ENCODE measurements around the gene FAM72C.
A peak's percentile ranks its signal among the peaks of the same experiment; 100 is the strongest.
"Not testable (repeated sequence)": the region's sequence is repeated elsewhere in the genome, so short reads cannot be mapped to it uniquely, and the experiment has no call there.

FAM72C gene

DNA sequence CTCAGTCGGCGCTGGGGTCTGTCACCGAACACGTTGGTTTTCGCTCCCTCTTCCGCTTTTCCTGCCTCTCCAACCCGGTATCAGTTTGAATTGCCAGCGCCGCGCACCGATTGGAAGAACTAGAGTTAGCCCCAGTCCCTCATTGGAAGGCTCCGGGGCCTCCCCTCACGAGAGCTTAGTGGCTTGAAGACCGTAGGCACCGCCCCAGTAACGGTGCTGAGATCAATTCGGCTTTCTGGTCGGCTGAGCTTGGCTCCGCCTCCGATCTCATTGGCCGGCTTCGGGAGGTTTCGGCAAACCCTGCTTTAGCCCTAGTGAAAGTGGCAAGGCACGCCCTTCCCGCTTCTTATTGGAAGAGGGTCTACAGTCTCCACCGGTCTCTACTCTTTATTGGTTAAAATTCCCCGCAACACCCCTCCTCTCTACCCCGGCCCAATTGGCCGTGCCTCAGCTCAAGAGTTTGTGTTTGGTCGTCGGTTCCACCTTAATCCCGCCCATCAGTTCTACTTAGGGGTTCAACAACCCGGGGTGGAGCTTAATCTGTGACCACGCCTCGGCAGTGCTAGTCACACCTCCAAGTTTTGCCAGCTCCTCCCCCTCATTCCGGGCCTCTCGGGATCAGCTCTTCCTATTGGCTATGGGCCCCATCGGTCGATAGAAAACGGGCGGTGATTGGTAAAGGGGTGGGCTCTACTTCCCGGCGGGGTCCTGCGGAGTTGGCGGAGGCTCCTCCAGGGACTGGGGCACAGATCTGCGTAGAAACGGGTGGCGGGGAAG is at the start of gene FAM72C:
FAM72C (minus strand) TSS at position 63 of the 777 bp plus-strand sequence. CDS start 845 bp downstream, outside the sequence.
- not testable (repeated sequence) for DNase-seq

DNA sequence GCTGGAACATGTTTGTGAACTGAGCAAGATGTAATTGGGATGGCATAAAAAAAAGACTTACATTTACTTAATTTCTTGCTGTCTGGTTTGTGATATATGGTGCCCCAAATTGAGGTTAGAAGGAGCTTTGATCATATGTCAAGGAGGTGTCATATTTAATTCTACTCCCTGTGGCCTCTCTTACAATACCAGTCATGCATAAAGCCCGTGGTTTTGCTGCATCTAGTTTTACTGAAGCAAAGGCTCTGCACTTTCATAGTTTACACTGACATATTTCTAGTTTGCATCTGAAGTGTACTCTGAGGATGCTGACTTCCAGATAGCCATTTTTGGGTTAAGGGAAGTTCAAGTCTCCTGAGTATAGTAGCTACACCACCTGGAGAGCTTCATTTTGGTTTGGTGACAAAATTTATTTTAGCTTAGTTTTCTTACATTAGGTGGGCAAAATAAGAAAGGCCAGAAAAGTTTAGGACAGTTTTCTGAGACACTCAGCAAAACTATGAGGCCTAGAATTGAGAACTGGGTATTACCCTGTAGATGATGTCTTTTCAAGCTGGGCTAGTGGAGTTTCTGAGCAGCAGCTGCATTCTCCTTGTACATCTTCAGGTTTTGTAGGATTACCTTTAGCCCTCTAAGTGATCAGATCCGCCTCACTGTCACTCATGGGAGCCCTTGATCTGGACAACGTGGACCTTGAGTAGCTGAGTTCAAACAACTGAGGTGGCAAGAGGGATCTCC is 48.4 kb upstream of the FAM72C start:
- DNase-seq, result not testable (repeated sequence)

DNA sequence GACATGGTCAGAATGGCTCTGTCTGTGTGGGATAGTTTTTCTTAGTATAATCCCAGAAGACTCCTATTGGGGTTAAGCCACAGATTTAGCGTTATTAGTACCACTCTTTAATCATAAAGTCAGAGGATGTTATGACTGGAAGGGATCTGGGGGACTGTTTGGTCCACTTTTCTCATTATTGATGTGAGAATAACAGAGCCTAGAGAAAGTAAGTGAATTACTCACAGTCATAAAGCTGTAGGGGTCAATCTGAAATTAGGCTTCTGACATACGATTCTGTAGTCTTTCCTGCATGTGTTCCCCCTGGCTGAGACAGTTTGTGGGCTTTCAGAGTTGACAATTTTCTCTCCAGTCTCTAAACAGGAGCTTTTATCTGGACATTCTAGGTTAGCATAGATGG is 47.3 kb upstream of the FAM72C start:
- not testable (repeated sequence) for DNase-seq

DNA sequence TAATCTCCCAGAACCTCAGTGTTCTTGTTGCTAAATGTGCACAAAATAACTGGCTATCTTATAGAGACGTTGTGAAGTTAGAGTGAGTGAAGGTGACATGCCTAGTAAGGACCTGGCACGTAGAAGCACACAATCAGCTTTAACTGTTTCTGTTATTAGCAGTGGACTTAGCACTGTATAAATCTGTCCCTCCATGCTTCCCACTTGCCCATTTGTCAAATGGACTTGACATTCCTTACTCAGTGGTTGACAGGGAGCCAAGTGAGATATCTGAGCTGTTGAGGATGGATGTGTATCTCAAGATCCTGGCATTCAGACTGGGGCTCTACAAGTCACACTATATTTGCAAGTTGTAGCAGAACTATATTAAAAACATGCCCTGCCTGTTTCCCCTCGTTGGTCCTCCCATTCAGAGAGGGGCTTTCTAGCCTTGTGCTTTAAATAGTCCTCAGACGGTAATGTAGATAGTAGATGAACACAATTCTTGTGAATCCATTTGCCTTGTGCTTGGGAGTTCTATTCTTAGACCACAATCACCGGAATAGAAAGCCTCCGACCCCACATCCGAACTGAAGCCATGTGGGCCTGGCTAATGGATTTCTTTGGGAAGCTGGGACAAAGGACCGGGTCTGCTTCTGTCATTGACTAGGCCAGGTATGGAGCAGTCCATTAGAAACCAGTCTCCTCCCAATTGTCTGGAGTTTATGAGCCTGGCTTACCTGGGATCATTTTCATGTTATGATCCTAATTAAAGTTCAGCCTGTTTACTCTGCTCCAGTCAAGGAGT is 43.6 kb upstream of the FAM72C start:
- DNase-seq, result not testable (repeated sequence)

DNA sequence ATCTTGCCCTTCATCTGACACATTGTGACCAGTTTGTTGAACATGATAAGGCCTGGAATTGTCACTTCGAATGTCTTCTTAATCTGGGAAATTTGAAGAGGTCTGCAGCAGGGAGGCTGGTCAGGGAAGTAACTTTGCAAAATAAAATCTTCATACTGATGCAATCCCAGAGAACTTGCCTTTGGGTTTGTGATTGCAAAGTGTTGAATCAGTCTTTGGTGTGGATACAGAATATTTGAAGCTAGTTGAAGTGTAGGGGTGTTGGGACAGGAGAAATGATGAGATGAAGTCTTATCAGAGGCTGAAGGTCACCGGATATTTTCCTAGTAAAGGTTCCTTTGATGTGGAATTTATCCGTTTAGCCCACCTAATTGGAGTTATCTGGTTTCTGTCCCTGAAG is 42.7 kb upstream of the FAM72C start:
- DNase-seq, result not testable (repeated sequence)

DNA sequence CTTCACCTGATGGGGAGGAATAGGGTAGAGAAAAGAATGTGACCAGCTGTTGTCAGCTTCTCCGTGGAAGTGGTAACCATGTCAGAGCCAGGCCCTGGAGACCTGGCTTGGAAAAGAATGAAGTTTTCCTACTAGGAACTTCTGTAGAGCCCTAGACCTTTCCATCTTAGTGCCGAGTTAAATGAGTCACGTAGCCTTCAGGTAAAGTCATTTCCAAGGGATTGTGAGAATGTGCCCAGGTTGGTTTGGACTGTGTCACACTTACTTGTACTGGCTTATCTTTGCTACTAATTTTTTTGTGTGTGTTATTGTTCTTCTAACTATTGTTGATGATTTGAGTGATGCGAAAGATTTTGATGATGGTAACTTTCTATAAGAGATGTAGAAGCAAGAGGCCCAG is 42.3 kb upstream of the FAM72C start:
- DNase-seq, result not testable (repeated sequence)

DNA sequence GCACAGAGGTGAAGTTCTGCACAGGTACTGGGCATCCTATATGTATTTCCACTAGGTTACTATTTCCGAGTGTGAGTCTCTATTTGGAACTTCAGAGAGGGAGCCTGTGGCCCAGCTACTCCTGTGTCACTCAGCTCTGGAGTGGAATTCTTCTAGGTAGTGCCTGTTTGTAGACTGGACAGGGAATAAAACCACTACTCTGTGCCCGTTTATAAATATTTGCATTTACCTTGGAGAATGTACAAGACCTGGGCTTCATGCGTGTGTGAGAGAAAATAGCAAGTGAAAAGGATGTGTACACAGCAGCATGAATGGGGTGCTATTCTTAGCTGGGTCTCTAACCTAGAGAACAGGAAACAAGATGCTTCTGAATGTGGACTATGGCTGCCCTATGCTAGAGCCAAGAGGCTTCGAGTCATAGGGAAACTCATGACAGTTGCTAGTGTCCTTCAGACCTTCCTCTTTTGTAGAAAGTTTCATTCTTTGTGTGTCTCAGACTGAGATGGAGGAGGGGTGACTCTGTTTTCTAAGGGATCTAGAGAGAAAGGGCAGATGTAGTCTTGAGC is 40.5 kb upstream of the FAM72C start:
- DNase-seq, result not testable (repeated sequence)

DNA sequence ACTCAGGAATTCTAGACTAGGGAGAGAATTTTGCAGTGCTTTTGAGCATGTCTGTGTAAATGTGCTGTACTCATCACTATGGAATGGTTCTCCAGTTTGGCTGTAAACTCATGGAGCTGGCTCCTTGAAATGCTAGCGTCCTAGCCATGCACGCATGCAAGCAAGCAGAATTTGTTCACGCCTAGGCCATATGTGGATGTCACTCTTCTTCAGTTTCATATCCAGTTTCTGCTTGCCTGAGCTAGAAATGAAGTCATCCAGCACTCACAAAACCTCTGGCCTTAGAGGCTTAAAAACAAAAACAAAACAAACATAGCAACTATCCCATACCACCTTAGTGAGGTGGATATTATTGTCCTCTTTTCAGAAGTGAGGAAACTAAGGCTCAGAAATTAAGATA is 37.6 kb upstream of the FAM72C start:
- DNase-seq, result not testable (repeated sequence)

DNA sequence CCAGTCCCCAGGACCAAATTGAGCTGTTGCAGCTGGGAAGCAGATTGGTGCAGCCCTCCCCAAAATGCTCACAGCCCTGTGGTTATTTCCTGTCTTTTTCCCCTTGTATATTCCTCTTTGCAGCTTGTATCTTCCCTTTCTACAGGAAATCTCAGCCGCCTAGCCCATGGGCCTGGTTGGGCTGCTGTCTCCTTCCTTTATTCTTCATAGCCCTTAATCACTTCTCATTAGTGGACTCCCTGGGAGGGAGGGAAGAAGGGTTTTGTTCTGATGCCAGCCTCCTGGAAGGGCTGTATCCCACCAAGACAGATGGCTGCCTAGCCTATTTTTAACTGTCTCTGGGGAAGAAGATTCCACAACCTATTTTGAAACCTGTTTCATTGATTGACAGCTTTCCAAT is 32.5 kb upstream of the FAM72C start:
- not testable (repeated sequence) for DNase-seq

DNA sequence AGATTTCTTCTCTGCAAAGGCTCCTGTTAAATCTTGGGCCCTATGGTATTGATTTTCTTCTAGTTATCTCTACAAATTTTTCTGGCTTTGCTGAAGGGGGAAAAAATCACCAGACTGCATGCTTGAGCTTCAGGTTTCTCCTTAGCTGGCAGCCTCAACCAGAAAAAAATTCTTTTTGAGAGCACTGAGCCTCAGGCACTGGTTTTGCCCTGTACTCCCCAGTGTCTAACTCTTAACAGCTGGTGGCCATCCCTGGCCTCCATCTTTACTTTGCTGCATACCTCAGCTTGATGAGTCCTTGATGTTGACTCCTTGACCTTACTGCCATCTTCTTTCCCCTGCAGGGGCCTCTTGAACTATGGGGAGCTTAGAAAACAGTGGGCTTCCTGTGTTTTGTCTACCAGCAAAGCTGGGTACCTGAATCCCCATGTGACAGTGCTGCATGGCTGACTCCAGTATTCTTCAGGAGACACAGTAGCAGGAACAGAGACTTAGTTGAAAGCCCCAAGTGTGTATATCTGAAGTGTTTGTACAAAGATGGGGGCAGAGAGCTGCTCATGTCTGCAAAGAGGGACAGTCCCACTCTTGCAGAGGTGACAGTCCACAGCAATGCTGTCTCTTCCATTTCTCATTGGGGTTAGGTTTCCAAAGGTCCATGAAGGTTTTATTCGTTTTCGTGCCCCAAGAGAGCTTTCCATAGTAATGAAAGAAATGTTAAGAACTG is 31.7 kb upstream of the FAM72C start:
- DNase-seq, result not testable (repeated sequence)

DNA sequence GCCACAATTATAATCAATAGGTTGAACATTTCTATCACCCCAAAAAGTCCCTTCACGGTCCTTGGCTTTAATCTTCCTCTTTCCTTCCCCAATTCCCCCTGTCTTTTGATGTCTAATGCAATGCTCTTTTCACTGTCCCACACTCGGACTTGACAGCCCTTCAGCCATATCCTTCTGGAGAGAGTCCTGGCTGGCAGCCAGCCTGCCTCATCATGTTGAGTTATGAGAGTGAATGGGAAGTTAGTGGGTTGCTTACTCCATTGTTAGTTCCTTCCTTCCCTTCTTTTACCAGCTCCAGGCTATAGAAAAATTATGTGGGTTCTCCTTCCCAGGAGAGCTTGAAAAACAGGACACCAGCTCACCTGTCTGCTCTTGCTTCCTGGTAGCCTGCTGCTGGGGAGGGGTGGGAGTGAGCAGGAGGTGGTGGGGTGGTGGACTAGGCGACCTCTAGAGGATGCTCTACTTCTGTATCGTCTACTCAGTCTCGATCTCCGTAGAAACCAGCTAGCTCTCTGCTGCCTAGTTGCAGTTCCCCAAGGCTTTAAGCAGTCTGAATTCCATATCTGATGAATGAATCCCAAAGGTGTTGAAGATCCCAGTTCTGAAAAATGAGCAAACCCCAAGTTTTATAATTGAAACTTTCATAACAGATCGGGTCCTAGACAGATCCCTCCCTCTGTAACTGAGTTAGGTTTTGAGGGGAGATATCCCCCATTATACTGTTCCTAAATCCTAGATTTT is 30.5 kb upstream of the FAM72C start:
- peak; percentile 2 for DNase-seq

DNA sequence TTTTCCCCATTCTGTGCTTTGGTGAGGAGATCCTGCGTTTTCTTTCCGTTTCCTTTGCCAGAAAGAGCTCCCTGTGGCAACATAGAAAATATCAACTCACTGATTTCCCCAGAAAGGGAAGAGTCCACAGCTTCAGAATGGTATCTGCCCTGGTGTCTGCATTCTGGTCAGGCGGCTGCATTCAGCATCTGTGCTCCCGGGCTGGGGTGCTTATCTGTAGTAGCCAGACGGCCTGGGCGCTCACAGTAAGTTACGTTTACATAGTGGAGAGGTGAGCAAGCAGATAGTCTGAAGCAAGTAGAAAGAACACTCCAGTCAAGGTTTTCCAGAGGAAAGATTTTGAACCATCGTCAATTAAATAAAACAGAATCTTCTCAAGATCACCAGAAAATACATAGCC is 29.3 kb upstream of the FAM72C start:
- DNase-seq, result not testable (repeated sequence)

DNA sequence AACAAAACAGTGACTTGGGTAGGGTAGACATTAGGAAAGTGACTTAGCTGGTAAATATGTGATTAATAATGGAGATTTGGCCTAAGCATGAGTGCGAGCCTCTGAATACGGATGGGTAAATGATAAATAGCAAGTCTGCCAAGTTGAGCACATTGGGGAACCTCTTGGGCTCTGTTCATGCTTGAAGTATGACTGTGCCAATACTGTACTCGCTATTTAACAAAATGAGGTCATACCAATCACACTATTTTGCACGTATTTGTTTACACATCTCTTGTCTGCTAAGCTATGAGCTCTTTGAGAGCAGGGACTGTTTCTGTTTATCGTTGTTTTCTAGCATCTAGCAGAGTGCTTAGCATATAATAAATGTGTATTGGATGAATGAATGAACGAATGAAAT is 24.2 kb upstream of the FAM72C start:
- DNase-seq, result not testable (repeated sequence)

DNA sequence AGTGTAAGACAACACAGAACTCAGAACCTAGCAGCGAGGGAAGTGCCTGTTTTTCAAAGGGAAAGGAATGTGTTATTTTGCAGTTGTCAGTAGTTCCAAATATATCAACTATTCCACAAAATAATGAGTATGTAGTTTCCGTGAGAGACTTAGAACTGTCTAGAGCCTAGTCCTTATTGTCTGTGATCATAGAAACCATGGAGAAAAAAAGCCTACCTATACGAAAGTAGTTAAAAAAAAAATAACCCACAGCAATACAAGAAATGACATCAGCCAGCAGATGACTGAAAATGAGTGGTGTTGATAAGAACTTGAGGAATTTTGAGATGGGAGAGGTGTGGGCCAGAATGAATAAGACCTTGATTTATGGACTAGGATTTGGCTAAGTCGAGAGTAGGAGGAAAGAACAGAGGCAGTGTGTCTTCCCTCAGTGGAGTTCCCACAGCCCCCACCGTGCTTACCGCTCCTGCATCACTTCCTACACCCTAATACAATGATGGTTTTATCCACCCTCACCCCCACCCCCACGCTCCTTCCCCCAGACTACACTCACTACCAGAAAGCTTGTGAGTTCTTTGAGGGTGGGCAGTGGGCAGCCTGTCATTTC is 21.6 kb upstream of the FAM72C start:
- DNase-seq, result not testable (repeated sequence)

DNA sequence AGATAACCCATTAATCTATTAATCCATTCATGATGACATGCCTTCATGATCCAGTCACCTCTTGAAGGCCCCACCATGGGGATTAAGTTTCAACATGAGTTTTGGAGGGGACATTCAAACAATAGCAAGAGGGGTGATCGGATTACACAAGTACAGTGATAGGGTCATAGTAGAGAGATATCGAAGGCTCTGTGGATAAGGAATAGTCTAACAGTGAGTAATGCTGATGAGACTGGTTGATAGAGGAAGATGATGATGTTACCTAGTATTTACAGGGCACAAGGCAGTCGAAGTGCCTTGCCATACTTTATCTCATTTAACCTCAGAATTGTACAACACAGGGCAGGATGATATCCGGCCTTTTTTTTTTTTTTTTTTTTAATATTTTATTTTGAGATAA is 18.9 kb upstream of the FAM72C start:
- not testable (repeated sequence) for DNase-seq

DNA sequence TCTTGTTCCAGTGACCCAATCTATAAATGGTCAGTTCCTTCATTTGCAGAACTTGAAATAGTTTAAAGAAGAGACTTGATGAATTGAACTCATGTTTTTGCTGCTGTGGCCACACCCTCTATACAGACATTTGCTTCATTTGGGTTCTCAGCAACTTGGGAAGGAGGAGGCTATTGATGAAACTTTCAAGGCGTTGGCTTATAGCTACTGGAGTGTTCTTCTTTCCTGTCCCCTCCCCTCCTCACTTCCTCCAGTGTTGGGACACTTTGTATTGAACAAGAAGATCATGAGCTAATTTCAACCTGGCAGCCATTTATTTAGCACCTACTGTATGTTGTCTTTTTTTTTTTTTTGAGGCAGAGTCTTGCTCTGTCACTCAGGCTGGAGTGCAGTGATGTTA is 17.9 kb upstream of the FAM72C start:
- DNase-seq, result not testable (repeated sequence)

DNA sequence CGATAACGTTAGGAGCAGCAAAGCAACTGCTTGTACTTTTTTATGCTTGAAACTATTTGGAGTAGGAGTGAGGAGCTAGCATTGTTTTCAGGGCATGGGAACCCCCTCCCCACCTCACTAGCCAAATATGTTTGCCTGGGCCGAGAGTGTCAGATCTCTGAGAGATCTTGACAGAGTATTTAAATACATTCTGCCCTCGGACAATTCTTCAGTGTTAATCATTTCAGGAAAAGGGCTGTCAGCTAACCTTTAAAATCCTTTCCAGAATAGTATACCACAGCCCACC is 17.6 kb upstream of the FAM72C start:
- DNase-seq, result not testable (repeated sequence)

DNA sequence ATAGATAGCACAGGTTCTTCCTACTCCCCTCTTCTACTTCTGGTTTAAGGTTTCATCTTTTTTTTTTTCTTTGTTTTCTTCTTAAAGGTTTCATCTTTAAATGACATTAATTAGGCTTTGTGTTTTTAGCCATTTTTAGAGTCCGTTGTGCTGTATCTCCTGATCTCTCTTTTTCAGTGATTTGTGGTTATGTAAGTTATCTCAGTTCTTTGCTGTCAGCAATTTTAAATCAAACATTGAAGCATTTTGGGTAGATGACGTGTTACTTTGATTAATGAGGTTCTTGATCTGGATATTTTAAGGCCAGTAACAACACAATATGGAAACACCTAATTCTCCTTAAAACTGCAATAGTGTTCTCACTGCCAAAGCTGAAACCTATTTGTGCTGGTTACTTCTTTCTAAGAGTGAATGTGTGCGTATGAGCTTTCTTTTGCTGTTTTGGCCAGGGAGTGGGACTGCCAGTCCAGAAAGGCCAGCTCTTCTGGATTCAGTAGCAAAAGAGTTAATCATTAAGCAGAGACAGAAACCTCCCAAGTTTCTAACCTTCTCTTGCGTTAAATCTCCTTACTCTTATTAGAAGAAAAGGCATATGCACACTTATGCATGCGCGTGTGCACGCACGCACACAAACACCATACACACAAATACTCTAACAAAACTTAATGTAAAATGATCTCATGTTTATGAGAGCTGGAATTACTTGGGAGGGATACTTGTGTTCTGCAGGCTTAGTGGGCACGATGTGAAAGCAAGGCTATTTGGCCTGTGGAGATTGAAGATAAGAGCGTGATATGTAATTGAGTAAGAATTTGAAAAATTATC is 17.0 kb upstream of the FAM72C start:
- not testable (repeated sequence) for DNase-seq

DNA sequence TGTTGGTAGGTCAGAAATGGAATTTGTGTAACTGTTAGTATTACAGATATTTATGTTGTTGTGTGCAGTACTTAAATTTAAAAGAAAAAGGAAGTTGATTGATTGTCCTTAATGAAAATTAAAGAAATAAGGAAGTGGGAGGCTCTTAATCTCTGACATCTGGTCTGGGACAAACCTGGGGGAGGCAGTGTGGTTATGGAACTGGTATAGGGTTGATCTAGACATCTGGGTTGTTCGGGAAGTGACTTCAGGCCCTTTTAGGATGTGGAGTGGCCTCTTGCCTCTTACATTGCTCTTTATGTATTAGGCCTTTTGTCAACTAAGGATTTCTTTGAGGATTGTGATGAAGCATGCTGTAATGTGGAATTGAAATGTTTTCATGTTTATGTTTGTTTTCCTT is 16.1 kb upstream of the FAM72C start:
- not testable (repeated sequence) for DNase-seq
